EL (cell line): ENCODE measurements around the gene NAV3.
"Not testable (repeated sequence)": the region's sequence is repeated elsewhere in the genome, so short reads cannot be mapped to it uniquely, and the experiment has no call there.

Experiments
- DNase-seq: peaks from one replicate; pipeline ENCODE4 v3.0.0-alpha.2; 2016

The NAV3 gene

GRCh38 chr12:78057075-78057474 is 226.4 kb downstream of the NAV3 start:
- DNase-seq: no peak

GRCh38 chr12:78060186-78060585 is 229.5 kb downstream of the NAV3 start:
- DNase-seq: peak; percentile 54

GRCh38 chr12:78062786-78063185 is 232.1 kb downstream of the NAV3 start:
- DNase-seq: peak; percentile 62

GRCh38 chr12:78081590-78082314 is 251.1 kb downstream of the NAV3 start:
- no peak for DNase-seq

- DNase-seq: peak; percentile 65
These were observed 255.0 kb downstream of the NAV3 start for GRCh38 chr12:78085542-78086182.

GRCh38 chr12:78086553-78087362 is 256.1 kb downstream of the NAV3 start:
- DNase-seq: peak; percentile 11

GRCh38 chr12:78087363-78087675 is 256.6 kb downstream of the NAV3 start:
- DNase-seq: peak; percentile 30

GRCh38 chr12:78088391-78088832 is 257.7 kb downstream of the NAV3 start:
- peak; percentile 19 for DNase-seq

GRCh38 chr12:78090266-78090665 is 259.6 kb downstream of the NAV3 start:
- DNase-seq: no peak

GRCh38 chr12:78095623-78096022 is 264.9 kb downstream of the NAV3 start:
- no peak for DNase-seq

- peak; percentile 25 for DNase-seq
These were observed 266.4 kb downstream of the NAV3 start for GRCh38 chr12:78096909-78097597.

GRCh38 chr12:78099806-78100205 is 269.1 kb downstream of the NAV3 start:
- DNase-seq: no peak

- no peak for DNase-seq
These were observed 270.6 kb downstream of the NAV3 start for GRCh38 chr12:78101113-78101876.

- DNase-seq: no peak
These were observed 271.4 kb downstream of the NAV3 start for GRCh38 chr12:78101946-78102635.

- DNase-seq: not testable (repeated sequence)
These were observed 272.1 kb downstream of the NAV3 start for GRCh38 chr12:78102801-78103200.

GRCh38 chr12:78115889-78116288 is 285.2 kb downstream of the NAV3 start:
- DNase-seq: no peak

GRCh38 chr12:78118036-78118435 is 287.3 kb downstream of the NAV3 start:
- peak; percentile 3 for DNase-seq

- DNase-seq: peak; percentile 18
These were observed 287.8 kb downstream of the NAV3 start for GRCh38 chr12:78118486-78118885.

GRCh38 chr12:78119351-78119918 is 288.7 kb downstream of the NAV3 start:
- DNase-seq: no peak

- DNase-seq: no peak
These were observed 289.6 kb downstream of the NAV3 start for GRCh38 chr12:78120306-78120705.

- peak; percentile 23 for DNase-seq
These were observed 290.3 kb downstream of the NAV3 start for GRCh38 chr12:78120866-78121560.
